ENCODE data around the gene CPN1. TPM values are rescaled to one million over a fixed set of nuclear protein-coding genes. Genes with fewer than 3 reads are reported as not detected.

Gene CPN1
- total RNA-seq, 4 donors from 2014 or later: not detected

DNA sequence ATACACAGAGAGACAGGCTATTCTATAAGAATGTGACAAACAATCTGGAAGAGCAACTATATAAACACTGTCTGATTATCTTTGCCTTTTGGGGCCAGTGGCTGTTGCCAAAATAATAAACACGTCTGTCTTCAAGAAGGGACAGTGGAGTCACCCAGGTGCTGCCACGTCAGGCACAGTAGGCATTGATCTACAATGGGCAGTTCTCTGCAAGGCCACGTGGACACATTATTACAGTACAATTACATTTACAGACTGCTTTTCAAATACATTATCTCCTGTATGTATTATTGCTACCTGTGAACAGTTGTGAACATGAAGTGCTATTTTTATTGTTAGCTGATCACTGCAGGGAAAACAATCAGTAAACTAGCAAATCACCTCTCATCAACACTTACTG, 86.0 kb downstream of the CPN1 start:
- no peaks in the 10 kb centered on the region for H3K27me3 ChIP-seq
- no peaks in the 10 kb centered on the region for H3K9me3 ChIP-seq
- peaks cover 26 to 78% (median 71%) of the 10 kb centered on the region in 4 donors for H3K4me1 ChIP-seq
- TF ChIP-seq, protein P1, sequence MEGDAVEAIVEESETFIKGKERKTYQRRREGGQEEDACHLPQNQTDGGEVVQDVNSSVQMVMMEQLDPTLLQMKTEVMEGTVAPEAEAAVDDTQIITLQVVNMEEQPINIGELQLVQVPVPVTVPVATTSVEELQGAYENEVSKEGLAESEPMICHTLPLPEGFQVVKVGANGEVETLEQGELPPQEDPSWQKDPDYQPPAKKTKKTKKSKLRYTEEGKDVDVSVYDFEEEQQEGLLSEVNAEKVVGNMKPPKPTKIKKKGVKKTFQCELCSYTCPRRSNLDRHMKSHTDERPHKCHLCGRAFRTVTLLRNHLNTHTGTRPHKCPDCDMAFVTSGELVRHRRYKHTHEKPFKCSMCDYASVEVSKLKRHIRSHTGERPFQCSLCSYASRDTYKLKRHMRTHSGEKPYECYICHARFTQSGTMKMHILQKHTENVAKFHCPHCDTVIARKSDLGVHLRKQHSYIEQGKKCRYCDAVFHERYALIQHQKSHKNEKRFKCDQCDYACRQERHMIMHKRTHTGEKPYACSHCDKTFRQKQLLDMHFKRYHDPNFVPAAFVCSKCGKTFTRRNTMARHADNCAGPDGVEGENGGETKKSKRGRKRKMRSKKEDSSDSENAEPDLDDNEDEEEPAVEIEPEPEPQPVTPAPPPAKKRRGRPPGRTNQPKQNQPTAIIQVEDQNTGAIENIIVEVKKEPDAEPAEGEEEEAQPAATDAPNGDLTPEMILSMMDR (IDR thresholded peaks at IDR 0.05): no peak
- TF ChIP-seq POLR2A (IDR thresholded peaks at IDR 0.05; ENCODE audit: low read depth): no peak
- TF ChIP-seq EP300 (IDR thresholded peaks at IDR 0.05): no peak
- TF ChIP-seq POLR2AphosphoS5 (IDR thresholded peaks at IDR 0.05): no peak
- H3K36me3 ChIP-seq: no peaks in the 10 kb centered on the region
- H3K4me3 ChIP-seq: no peak overlapping the region
- intact Hi-C loops (cut with DNase I): no loop called here
- no peak overlapping the region for H3K27ac ChIP-seq (replicated peaks in 1 of 4)
- 56% methylated on average over 3 of the region's 3 CpGs for WGBS
- no peak for DNase-seq (ENCODE audit: extremely low spot score)

DNA sequence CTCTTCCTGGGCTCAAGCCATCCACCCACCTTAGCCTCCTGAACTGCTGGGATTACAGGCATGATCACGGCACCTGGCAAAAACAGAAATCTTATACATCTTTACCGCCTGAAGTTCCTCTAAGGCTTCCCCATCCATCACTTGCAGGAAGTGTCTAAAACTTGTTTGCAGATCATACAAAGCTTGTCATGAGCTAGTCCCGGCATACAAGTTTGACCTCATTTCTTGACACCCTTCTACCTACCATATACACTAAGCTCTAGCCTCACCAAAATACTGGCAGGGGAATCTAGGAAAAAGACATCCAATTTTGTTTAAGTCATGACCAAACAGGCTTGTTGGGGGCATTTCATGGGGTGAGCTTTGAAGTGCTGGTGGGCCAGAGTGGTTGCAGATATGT, 86.4 kb downstream of the CPN1 start:
- DNase-seq (ENCODE audit: extremely low spot score): no peak
- Histone ChIP-seq H3K4me1 (peaks cover 25 to 74% (median 67%) of the 10 kb centered on the region in 4 donors), H3K36me3 (no peaks in the 10 kb centered on the region), H3K4me3 (no peak overlapping the region), H3K9me3 (no peaks in the 10 kb centered on the region), H3K27ac (replicated peaks in 1 of 4) (peak overlapping the region in 1 of 4 donors; percentile 3), H3K27me3 (no peaks in the 10 kb centered on the region)
- 84% methylated on average over 3 of the region's 3 CpGs for WGBS
- intact Hi-C loops (cut with DNase I): no loop called here
- TF ChIP-seq POLR2A (IDR thresholded peaks at IDR 0.05; ENCODE audit: low read depth): no peak
- TF ChIP-seq, protein P1 (IDR thresholded peaks at IDR 0.05): no peak
- no peak for TF ChIP-seq POLR2AphosphoS5 (IDR thresholded peaks at IDR 0.05)
- no peak for TF ChIP-seq EP300 (IDR thresholded peaks at IDR 0.05)

DNA sequence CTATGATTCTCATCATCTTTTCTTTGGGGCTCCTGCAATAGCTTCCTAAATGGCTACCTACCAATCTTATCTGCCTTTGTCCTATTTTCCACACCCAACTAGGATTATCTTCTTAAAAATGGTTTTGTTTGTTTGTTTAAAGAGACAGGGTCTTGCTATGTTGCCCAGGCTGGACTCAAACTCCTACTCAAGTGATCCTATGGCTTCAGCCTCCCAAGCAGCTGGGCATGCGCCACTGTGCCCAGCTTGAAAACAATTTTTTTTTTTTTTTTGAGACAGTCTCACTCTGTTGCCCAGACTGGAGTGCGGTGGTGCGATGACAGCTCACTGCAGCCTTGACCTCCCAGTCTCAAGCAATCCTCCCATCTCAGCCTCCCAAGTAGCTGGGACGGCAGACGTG, 86.9 kb downstream of the CPN1 start:
- 94% methylated on average over 5 of the region's 5 CpGs for WGBS
- intact Hi-C loops (cut with DNase I): no loop called here
- H3K27ac ChIP-seq (replicated peaks in 1 of 4): peak overlapping the region in 3 of 4 donors; percentile 3 to 59 (median 27)
- no peaks in the 10 kb centered on the region for H3K9me3 ChIP-seq
- TF ChIP-seq POLR2A (IDR thresholded peaks at IDR 0.05; ENCODE audit: low read depth): no peak
- TF ChIP-seq POLR2AphosphoS5 (IDR thresholded peaks at IDR 0.05): no peak
- no peak for TF ChIP-seq EP300 (IDR thresholded peaks at IDR 0.05)
- TF ChIP-seq, protein P1 (IDR thresholded peaks at IDR 0.05): no peak
- no peaks in the 10 kb centered on the region for H3K27me3 ChIP-seq
- no peak for DNase-seq (ENCODE audit: extremely low spot score)
- no peak overlapping the region for H3K4me3 ChIP-seq
- no peaks in the 10 kb centered on the region for H3K36me3 ChIP-seq
- peaks cover 22 to 69% (median 63%) of the 10 kb centered on the region in 4 donors for H3K4me1 ChIP-seq

DNA sequence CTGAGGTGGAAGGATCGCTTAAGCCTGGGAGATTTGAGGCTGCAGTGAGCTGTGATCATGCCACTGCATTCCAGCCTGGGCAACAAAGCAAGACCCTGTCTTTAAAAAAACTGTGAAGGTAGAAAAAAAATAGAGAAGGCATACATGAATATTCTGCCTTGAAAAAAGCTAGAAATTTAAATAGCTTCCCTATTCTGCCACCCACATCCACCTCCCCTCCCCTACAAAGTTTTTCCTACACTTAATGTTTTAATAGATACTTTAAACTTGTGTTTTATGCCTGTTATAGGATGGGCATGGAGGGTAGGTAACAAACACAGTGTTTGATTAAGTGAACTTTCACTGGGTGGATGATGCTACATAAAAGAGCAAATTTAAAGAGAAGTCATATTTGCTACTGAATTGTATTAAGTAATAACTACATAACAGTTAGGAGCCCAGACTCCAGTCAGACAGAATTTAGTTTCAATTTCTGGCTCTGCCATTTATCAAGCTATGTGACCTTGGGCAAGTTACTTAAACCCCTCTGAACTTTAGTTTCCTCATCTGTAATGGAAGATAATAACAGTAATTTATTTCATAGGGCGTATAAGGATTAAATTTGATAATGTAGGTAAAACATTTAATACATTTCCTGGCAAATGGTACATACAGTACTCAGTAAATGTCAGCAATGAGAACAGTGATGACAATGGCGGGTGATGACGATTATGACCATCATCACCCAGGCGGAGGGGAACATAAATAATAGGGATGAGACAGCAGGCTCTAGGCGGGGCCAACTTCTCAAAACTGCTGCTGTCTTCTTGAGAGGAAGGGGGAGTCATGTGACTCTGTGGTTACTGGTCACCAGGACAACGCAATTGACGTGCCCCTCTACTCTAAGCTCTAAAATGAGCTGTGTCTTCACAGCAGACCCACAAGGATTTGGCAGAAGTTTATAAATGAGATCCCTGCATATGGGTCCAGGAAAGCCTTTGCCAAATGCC, 87.7 kb downstream of the CPN1 start:
- no peaks in the 10 kb centered on the region for H3K27me3 ChIP-seq
- intact Hi-C loops (cut with DNase I): no loop called here
- TF ChIP-seq POLR2A (IDR thresholded peaks at IDR 0.05; ENCODE audit: low read depth) (no peak), EP300 (IDR thresholded peaks at IDR 0.05) (peak; percentile 86), POLR2AphosphoS5 (IDR thresholded peaks at IDR 0.05) (peak; percentile 20 to 37)
- H3K4me3 ChIP-seq: peak overlapping the region in 1 of 4 donors; percentile 3
- H3K4me1 ChIP-seq: peaks cover 22 to 61% (median 55%) of the 10 kb centered on the region in 4 donors
- 38% methylated on average over 6 of the region's 8 CpGs for WGBS
- H3K36me3 ChIP-seq: peaks cover 0 to 5% (median 0%) of the 10 kb centered on the region in 4 donors
- H3K9me3 ChIP-seq: no peaks in the 10 kb centered on the region
- no peak for DNase-seq (ENCODE audit: extremely low spot score)
- H3K27ac ChIP-seq (replicated peaks in 1 of 4): peak overlapping the region in 3 of 4 donors; percentile 27 to 61 (median 59)

Other genes starting within 250 kb of the CPN1 start
- 10 to 100 TPM; 14.5 to 21.6 (median 17.4) TPM for gene DNMBP, start 71.9 kb downstream of the CPN1 start, total RNA-seq
- gene ERLIN1, start 104.2 kb upstream of the CPN1 start, total RNA-seq: 10 to 100 TPM in 3 of 4 donors, 1 to 10 TPM in 1; 8.3 to 14.4 (median 13.6) TPM
- 10 to 100 TPM; 16.8 to 25.7 (median 23.8) TPM for gene CHUK, start 147.7 kb upstream of the CPN1 start, total RNA-seq
- gene CWF19L1, start 185.8 kb upstream of the CPN1 start, total RNA-seq: 10 to 100 TPM; 11.6 to 16.4 (median 12.4) TPM
- 10 to 100 TPM; 11.2 to 23.4 (median 17.5) TPM for gene BLOC1S2, start 204.8 kb upstream of the CPN1 start, total RNA-seq
- not detected for gene PKD2L1, start 248.4 kb upstream of the CPN1 start, total RNA-seq

All from esophagus muscularis mucosa (tissue), 4 donors.